Measurements from ENCODE around the gene ADORA2B. TPM values are rescaled to one million over a fixed set of nuclear protein-coding genes. Genes with fewer than 3 reads are reported as not detected.
A peak's percentile ranks its signal among the peaks of the same experiment; 100 is the strongest.
"Not testable (repeated sequence)": the region's sequence is repeated elsewhere in the genome, so short reads cannot be mapped to it uniquely, and the experiment has no call there.

ADORA2B gene
- polyA plus RNA-seq, 1 donor: 4.4 TPM

GRCh38 chr17:15911701-15912100 lies 33.2 kb upstream of the ADORA2B start:
- not testable (repeated sequence) for H3K4me3 ChIP-seq (ENCODE audit: low read length); H3K4me1 ChIP-seq (ENCODE audit: control insufficient read depth, insufficient read depth, low read length); H3K27ac ChIP-seq (ENCODE audit: low read length); H3K36me3 ChIP-seq (ENCODE audit: control insufficient read depth, insufficient read depth, low read length); H3K9me3 ChIP-seq (ENCODE audit: control insufficient read depth, low read depth, low read length); H3K27me3 ChIP-seq (ENCODE audit: control insufficient read depth, insufficient read depth, low read length); DNase-seq
- WGBS (ENCODE audit: insufficient coverage, low lambda C conversion rate): no CpG with 5 or more reads among the region's 5 CpGs

GRCh38 chr17:15912416-15912955 lies 32.4 kb upstream of the ADORA2B start:
- H3K9me3 ChIP-seq (ENCODE audit: control insufficient read depth, low read depth, low read length): no peaks in the 10 kb centered on the region
- no peaks in the 10 kb centered on the region for H3K4me1 ChIP-seq (ENCODE audit: control insufficient read depth, insufficient read depth, low read length)
- no CpG with 5 or more reads among the region's 9 CpGs for WGBS (ENCODE audit: insufficient coverage, low lambda C conversion rate)
- no peaks in the 10 kb centered on the region for H3K36me3 ChIP-seq (ENCODE audit: control insufficient read depth, insufficient read depth, low read length)
- DNase-seq: no peak
- no peak overlapping the region for H3K4me3 ChIP-seq (ENCODE audit: low read length)
- H3K27ac ChIP-seq (ENCODE audit: low read length): no peak overlapping the region
- peaks cover 14% of the 10 kb centered on the region for H3K27me3 ChIP-seq (ENCODE audit: control insufficient read depth, insufficient read depth, low read length)

- Histone ChIP-seq H3K4me1 (ENCODE audit: control insufficient read depth, insufficient read depth, low read length) (no peaks in the 10 kb centered on the region), H3K36me3 (ENCODE audit: control insufficient read depth, insufficient read depth, low read length) (no peaks in the 10 kb centered on the region), H3K4me3 (ENCODE audit: low read length) (no peak overlapping the region), H3K27me3 (ENCODE audit: control insufficient read depth, insufficient read depth, low read length) (peaks cover 20% of the 10 kb centered on the region), H3K27ac (ENCODE audit: low read length) (no peak overlapping the region), H3K9me3 (ENCODE audit: control insufficient read depth, low read depth, low read length) (no peaks in the 10 kb centered on the region)
- no peak for DNase-seq
- WGBS (ENCODE audit: insufficient coverage, low lambda C conversion rate): no CpG with 5 or more reads among the region's 3 CpGs
These were observed 31.1 kb upstream of the ADORA2B start for GRCh38 chr17:15913826-15914225.

- no peak for DNase-seq
- H3K27me3 ChIP-seq (ENCODE audit: control insufficient read depth, insufficient read depth, low read length): peaks cover 20% of the 10 kb centered on the region
- H3K27ac ChIP-seq (ENCODE audit: low read length): no peak overlapping the region
- H3K4me1 ChIP-seq (ENCODE audit: control insufficient read depth, insufficient read depth, low read length): no peaks in the 10 kb centered on the region
- H3K9me3 ChIP-seq (ENCODE audit: control insufficient read depth, low read depth, low read length): no peaks in the 10 kb centered on the region
- H3K4me3 ChIP-seq (ENCODE audit: low read length): no peak overlapping the region
- H3K36me3 ChIP-seq (ENCODE audit: control insufficient read depth, insufficient read depth, low read length): no peaks in the 10 kb centered on the region
- 80% methylated on average over 1 of the region's 6 CpGs for WGBS (ENCODE audit: insufficient coverage, low lambda C conversion rate)
These were observed 30.3 kb upstream of the ADORA2B start for GRCh38 chr17:15914400-15915170.

- DNase-seq: no peak
- Histone ChIP-seq H3K27me3 (ENCODE audit: control insufficient read depth, insufficient read depth, low read length) (peaks cover 20% of the 10 kb centered on the region), H3K4me1 (ENCODE audit: control insufficient read depth, insufficient read depth, low read length) (no peaks in the 10 kb centered on the region), H3K27ac (ENCODE audit: low read length) (no peak overlapping the region), H3K9me3 (ENCODE audit: control insufficient read depth, low read depth, low read length) (no peaks in the 10 kb centered on the region), H3K36me3 (ENCODE audit: control insufficient read depth, insufficient read depth, low read length) (no peaks in the 10 kb centered on the region), H3K4me3 (ENCODE audit: low read length) (no peak overlapping the region)
- WGBS (ENCODE audit: insufficient coverage, low lambda C conversion rate): no CpG with 5 or more reads among the region's 6 CpGs
These were observed 29.0 kb upstream of the ADORA2B start for GRCh38 chr17:15915961-15916360.

- no peak for DNase-seq
- Histone ChIP-seq H3K27me3 (ENCODE audit: control insufficient read depth, insufficient read depth, low read length) (peaks cover 20% of the 10 kb centered on the region), H3K4me1 (ENCODE audit: control insufficient read depth, insufficient read depth, low read length) (no peaks in the 10 kb centered on the region), H3K36me3 (ENCODE audit: control insufficient read depth, insufficient read depth, low read length) (no peaks in the 10 kb centered on the region), H3K9me3 (ENCODE audit: control insufficient read depth, low read depth, low read length) (peaks cover 2% of the 10 kb centered on the region), H3K27ac (ENCODE audit: low read length) (no peak overlapping the region), H3K4me3 (ENCODE audit: low read length) (no peak overlapping the region)
- no CpG with 5 or more reads among the region's 20 CpGs for WGBS (ENCODE audit: insufficient coverage, low lambda C conversion rate)
These were observed 27.9 kb upstream of the ADORA2B start for GRCh38 chr17:15917021-15917437.

GRCh38 chr17:15917438-15918027 lies 27.4 kb upstream of the ADORA2B start:
- peak in 1 of 2 donors; percentile 11 for DNase-seq
- Histone ChIP-seq H3K27ac (ENCODE audit: low read length) (no peak overlapping the region), H3K4me1 (ENCODE audit: control insufficient read depth, insufficient read depth, low read length) (no peaks in the 10 kb centered on the region), H3K9me3 (ENCODE audit: control insufficient read depth, low read depth, low read length) (peaks cover 2% of the 10 kb centered on the region), H3K27me3 (ENCODE audit: control insufficient read depth, insufficient read depth, low read length) (peaks cover 20% of the 10 kb centered on the region), H3K36me3 (ENCODE audit: control insufficient read depth, insufficient read depth, low read length) (no peaks in the 10 kb centered on the region), H3K4me3 (ENCODE audit: low read length) (peak overlapping the region; percentile 4)
- no CpG with 5 or more reads among the region's 44 CpGs for WGBS (ENCODE audit: insufficient coverage, low lambda C conversion rate)

GRCh38 chr17:15918261-15918660 lies 26.7 kb upstream of the ADORA2B start:
- DNase-seq: no peak
- H3K27ac ChIP-seq (ENCODE audit: low read length): no peak overlapping the region
- WGBS (ENCODE audit: insufficient coverage, low lambda C conversion rate): no CpG with 5 or more reads among the region's 11 CpGs
- peaks cover 20% of the 10 kb centered on the region for H3K27me3 ChIP-seq (ENCODE audit: control insufficient read depth, insufficient read depth, low read length)
- H3K4me3 ChIP-seq (ENCODE audit: low read length): no peak overlapping the region
- no peaks in the 10 kb centered on the region for H3K36me3 ChIP-seq (ENCODE audit: control insufficient read depth, insufficient read depth, low read length)
- H3K9me3 ChIP-seq (ENCODE audit: control insufficient read depth, low read depth, low read length): peaks cover 2% of the 10 kb centered on the region
- H3K4me1 ChIP-seq (ENCODE audit: control insufficient read depth, insufficient read depth, low read length): no peaks in the 10 kb centered on the region

GRCh38 chr17:15918661-15919259 lies 26.2 kb upstream of the ADORA2B start:
- H3K9me3 ChIP-seq (ENCODE audit: control insufficient read depth, low read depth, low read length): peaks cover 2% of the 10 kb centered on the region
- peaks cover 20% of the 10 kb centered on the region for H3K27me3 ChIP-seq (ENCODE audit: control insufficient read depth, insufficient read depth, low read length)
- H3K4me1 ChIP-seq (ENCODE audit: control insufficient read depth, insufficient read depth, low read length): no peaks in the 10 kb centered on the region
- H3K36me3 ChIP-seq (ENCODE audit: control insufficient read depth, insufficient read depth, low read length): no peaks in the 10 kb centered on the region
- H3K27ac ChIP-seq (ENCODE audit: low read length): no peak overlapping the region
- H3K4me3 ChIP-seq (ENCODE audit: low read length): no peak overlapping the region
- DNase-seq: no peak
- WGBS (ENCODE audit: insufficient coverage, low lambda C conversion rate): no CpG with 5 or more reads among the region's 9 CpGs

- peaks cover 20% of the 10 kb centered on the region for H3K27me3 ChIP-seq (ENCODE audit: control insufficient read depth, insufficient read depth, low read length)
- no peak overlapping the region for H3K27ac ChIP-seq (ENCODE audit: low read length)
- H3K4me1 ChIP-seq (ENCODE audit: control insufficient read depth, insufficient read depth, low read length): no peaks in the 10 kb centered on the region
- peaks cover 2% of the 10 kb centered on the region for H3K9me3 ChIP-seq (ENCODE audit: control insufficient read depth, low read depth, low read length)
- H3K4me3 ChIP-seq (ENCODE audit: low read length): no peak overlapping the region
- no peaks in the 10 kb centered on the region for H3K36me3 ChIP-seq (ENCODE audit: control insufficient read depth, insufficient read depth, low read length)
- no peak for DNase-seq
These were observed 25.5 kb upstream of the ADORA2B start for GRCh38 chr17:15919466-15919865.
